GM08714 (cell line): Measurements from ENCODE around the gene GRIPAP1.
A peak's percentile ranks its signal among the peaks of the same experiment; 100 is the strongest.
"Not testable (repeated sequence)": the region's sequence is repeated elsewhere in the genome, so short reads cannot be mapped to it uniquely, and the experiment has no call there.

Experiments
- H3K4me3 ChIP-seq: fragments of 200-500 bp; sonication (Bioruptor generic); 2 replicates; pipeline ENCODE4 v1.5.1; 2014; ENCODE audit warnings: mild to moderate bottlenecking, low read length, inconsistent platforms
- ZNF274 ChIP-seq: IDR thresholded peaks from 2 replicates; pipeline ENCODE4 v1.6.1; 2012; ENCODE audit warnings: mild to moderate bottlenecking, low read depth, low read length

The GRIPAP1 gene

GRCh38 chrX:49019599-49020249, 17.7 kb upstream of the GRIPAP1 start:
- H3K4me3 ChIP-seq: no peak overlapping the region
- TF ChIP-seq ZNF274: no peak

GRCh38 chrX:49019050-49019449, 17.0 kb upstream of the GRIPAP1 start:
- no peak for TF ChIP-seq ZNF274
- no peak overlapping the region for H3K4me3 ChIP-seq

- H3K4me3 ChIP-seq: no peak overlapping the region
- no peak for TF ChIP-seq ZNF274
Observed at GRCh38 chrX:49003696-49004095, 1.6 kb upstream of the GRIPAP1 start.

GRCh38 chrX:49001521-49002090, 458 bp downstream of the GRIPAP1 start:
- peak overlapping the region; percentile 82 for H3K4me3 ChIP-seq
- no peak for TF ChIP-seq ZNF274

GRCh38 chrX:49000636-49001035, 1.4 kb downstream of the GRIPAP1 start:
- TF ChIP-seq ZNF274: no peak
- H3K4me3 ChIP-seq: no peak overlapping the region; the same call in 1 of the 2 replicates

- H3K4me3 ChIP-seq: no peak overlapping the region
- TF ChIP-seq ZNF274: no peak
Observed at GRCh38 chrX:48999030-48999429, 3.0 kb downstream of the GRIPAP1 start.

- no peak overlapping the region for H3K4me3 ChIP-seq
- no peak for TF ChIP-seq ZNF274
Observed at GRCh38 chrX:48998391-48998790, 3.7 kb downstream of the GRIPAP1 start.

- no peak overlapping the region for H3K4me3 ChIP-seq
- TF ChIP-seq ZNF274: no peak
Observed at GRCh38 chrX:48997865-48998264, 4.2 kb downstream of the GRIPAP1 start.

- no peak for TF ChIP-seq ZNF274
- H3K4me3 ChIP-seq: no peak overlapping the region
Observed at GRCh38 chrX:48997455-48997854, 4.6 kb downstream of the GRIPAP1 start.

GRCh38 chrX:48996969-48997368, 5.1 kb downstream of the GRIPAP1 start:
- H3K4me3 ChIP-seq: no peak overlapping the region
- TF ChIP-seq ZNF274: no peak

GRCh38 chrX:48992341-48992740, 9.7 kb downstream of the GRIPAP1 start:
- TF ChIP-seq ZNF274: no peak
- no peak overlapping the region for H3K4me3 ChIP-seq

- no peak for TF ChIP-seq ZNF274
- H3K4me3 ChIP-seq: no peak overlapping the region
Observed at GRCh38 chrX:48989483-48989882, 12.6 kb downstream of the GRIPAP1 start.

- H3K4me3 ChIP-seq: no peak overlapping the region
- TF ChIP-seq ZNF274: no peak
Observed at GRCh38 chrX:48983896-48984295, 18.2 kb downstream of the GRIPAP1 start.

- TF ChIP-seq ZNF274: no peak
- H3K4me3 ChIP-seq: no peak overlapping the region
Observed at GRCh38 chrX:48983081-48983480, 19.0 kb downstream of the GRIPAP1 start.

- TF ChIP-seq ZNF274: no peak
- H3K4me3 ChIP-seq: no peak overlapping the region
Observed at GRCh38 chrX:48981178-48981577, 20.9 kb downstream of the GRIPAP1 start.

- H3K4me3 ChIP-seq: not testable (repeated sequence)
Observed at GRCh38 chrX:48980341-48980740, 21.7 kb downstream of the GRIPAP1 start.
